Activated CD4-positive, alpha-beta T cell treated with anti-CD3 and anti-CD28 coated beads, Interleukin-2, amount 50 U/mL, for 24 hours (primary cell): ENCODE data around the gene SRRM2.

Experiments used
- DNase-seq, 2 donors: peaks; one replicate each; pipeline ENCODE4 v3.0.0-alpha.2; 2020; ENCODE audit warnings: low read depth in 1 of 2, low spot score in 1 of 2

Gene SRRM2

GRCh38 chr16:2737895-2738418 lies 14.5 kb upstream of the SRRM2 start:
- no peak for DNase-seq

GRCh38 chr16:2738615-2739014 lies 13.8 kb upstream of the SRRM2 start:
- DNase-seq, result no peak

- no peak for DNase-seq
These were observed 12.6 kb upstream of the SRRM2 start for GRCh38 chr16:2739625-2740430.

- no peak for DNase-seq
These were observed 12.0 kb upstream of the SRRM2 start for GRCh38 chr16:2740476-2740875.

GRCh38 chr16:2741168-2741567 lies 11.3 kb upstream of the SRRM2 start:
- no peak for DNase-seq

- DNase-seq, result no peak
These were observed 10.0 kb upstream of the SRRM2 start for GRCh38 chr16:2742323-2743006.

GRCh38 chr16:2743007-2743810 lies 9.2 kb upstream of the SRRM2 start:
- DNase-seq, result no peak

- DNase-seq, result no peak
These were observed 7.7 kb upstream of the SRRM2 start for GRCh38 chr16:2744711-2745110.

- no peak for DNase-seq
These were observed 7.1 kb upstream of the SRRM2 start for GRCh38 chr16:2745116-2745890.

GRCh38 chr16:2745961-2746360 lies 6.5 kb upstream of the SRRM2 start:
- no peak for DNase-seq

GRCh38 chr16:2748757-2749455 lies 3.5 kb upstream of the SRRM2 start:
- DNase-seq, result no peak

- no peak for DNase-seq
These were observed 3.0 kb upstream of the SRRM2 start for GRCh38 chr16:2749476-2749875.

- no peak for DNase-seq
These were observed 2.5 kb upstream of the SRRM2 start for GRCh38 chr16:2749936-2750335.

- DNase-seq, result no peak
These were observed 832 bp upstream of the SRRM2 start for GRCh38 chr16:2751577-2752034.

- peak in 1 of 2 donors; percentile 54 for DNase-seq
These were observed 653 bp downstream of the SRRM2 start for GRCh38 chr16:2752850-2753732.

- no peak for DNase-seq
These were observed 1.2 kb downstream of the SRRM2 start for GRCh38 chr16:2753733-2754020.

GRCh38 chr16:2755158-2755557 lies 2.7 kb downstream of the SRRM2 start:
- no peak for DNase-seq

GRCh38 chr16:2756288-2757015 lies 4.0 kb downstream of the SRRM2 start:
- no peak for DNase-seq

- no peak for DNase-seq
These were observed 4.9 kb downstream of the SRRM2 start for GRCh38 chr16:2757344-2757743.
